ENCODE results near the gene CD68.
"Not testable (repeated sequence)": the region's sequence is repeated elsewhere in the genome, so short reads cannot be mapped to it uniquely, and the experiment has no call there.

CD68 gene

GRCh38 chr17:7615265-7615747, 35.9 kb downstream of the CD68 start:
- 17 to 29% methylated on average over 15 to 18 of the region's 28 CpGs for WGBS, 2 experiments (ENCODE audit: insufficient coverage in 2 of 2)
- Histone ChIP-seq H3K4me1 (ENCODE audit: control insufficient read depth, insufficient read depth, low read length, poor library complexity, severe bottlenecking) (peaks cover 5% of the 10 kb centered on the region), H3K9me3 (ENCODE audit: control insufficient read depth, low read length) (no peaks in the 10 kb centered on the region), H3K4me3 (ENCODE audit: extremely low read depth, insufficient read depth, low read length, poor library complexity, severe bottlenecking) (peak overlapping the region; percentile 31), H3K36me3 (ENCODE audit: control insufficient read depth, insufficient read depth, low read length) (peaks cover 17% of the 10 kb centered on the region), H3K27ac (ENCODE audit: low read depth, low read length, severe bottlenecking) (peak overlapping the region; percentile 91)

DNA sequence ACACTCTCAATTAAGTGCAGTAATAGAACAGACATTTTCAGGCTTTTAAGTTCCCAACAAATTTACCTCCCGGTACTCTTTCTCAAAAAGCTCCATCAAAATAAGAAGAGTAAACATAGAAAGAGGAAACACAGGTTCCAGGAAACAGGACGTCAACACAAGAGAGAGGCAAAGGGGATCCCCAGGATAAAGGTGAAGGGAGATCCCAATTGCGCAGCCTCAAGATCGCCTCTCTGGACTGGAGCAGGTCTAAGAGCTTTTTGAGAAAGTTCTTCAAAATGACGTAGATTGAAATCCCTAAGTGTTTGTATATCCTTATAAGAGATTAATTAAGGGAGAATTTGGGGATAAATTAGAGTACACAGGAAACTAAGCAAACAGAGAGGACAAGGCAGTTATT, 39.2 kb downstream of the CD68 start:
- Histone ChIP-seq H3K4me1 (ENCODE audit: control insufficient read depth, insufficient read depth, low read length, poor library complexity, severe bottlenecking) (no peaks in the 10 kb centered on the region), H3K4me3 (ENCODE audit: extremely low read depth, insufficient read depth, low read length, poor library complexity, severe bottlenecking) (no peak overlapping the region), H3K9me3 (ENCODE audit: control insufficient read depth, low read length) (no peaks in the 10 kb centered on the region), H3K36me3 (ENCODE audit: control insufficient read depth, insufficient read depth, low read length) (no peaks in the 10 kb centered on the region), H3K27ac (ENCODE audit: low read depth, low read length, severe bottlenecking) (no peak overlapping the region)
- WGBS, 2 experiments (ENCODE audit: insufficient coverage in 2 of 2), result 94 to 96% methylated on average over 4 of the region's 5 CpGs

DNA sequence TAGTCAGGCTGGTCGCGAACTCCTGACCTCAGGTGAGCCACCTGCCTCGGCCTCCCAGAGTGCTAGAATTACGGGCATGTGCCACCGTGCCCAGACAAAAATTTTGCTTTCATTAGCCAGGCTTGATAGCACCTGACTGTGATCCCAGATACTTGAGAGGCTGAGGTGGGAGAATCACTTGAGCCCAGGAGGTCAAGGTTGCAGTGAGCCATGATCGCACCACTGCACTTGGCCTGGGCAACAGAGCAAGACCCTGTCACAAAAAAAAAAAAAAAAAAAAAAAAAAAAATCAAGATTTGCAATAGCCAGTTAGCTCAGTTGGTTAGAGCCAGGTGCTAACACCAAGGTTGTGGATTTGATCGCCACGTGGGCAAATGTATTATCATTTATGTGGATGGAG, 41.4 kb downstream of the CD68 start:
- H3K27ac ChIP-seq (ENCODE audit: low read depth, low read length, severe bottlenecking), result no peak overlapping the region
- H3K36me3 ChIP-seq (ENCODE audit: control insufficient read depth, insufficient read depth, low read length), result peaks cover 4% of the 10 kb centered on the region
- H3K4me3 ChIP-seq (ENCODE audit: extremely low read depth, insufficient read depth, low read length, poor library complexity, severe bottlenecking), result no peak overlapping the region
- H3K4me1 ChIP-seq (ENCODE audit: control insufficient read depth, insufficient read depth, low read length, poor library complexity, severe bottlenecking), result no peaks in the 10 kb centered on the region
- no peaks in the 10 kb centered on the region for H3K9me3 ChIP-seq (ENCODE audit: control insufficient read depth, low read length)
- 86 to 93% methylated on average over 5 of the region's 8 CpGs for WGBS, 2 experiments (ENCODE audit: insufficient coverage in 2 of 2)

DNA sequence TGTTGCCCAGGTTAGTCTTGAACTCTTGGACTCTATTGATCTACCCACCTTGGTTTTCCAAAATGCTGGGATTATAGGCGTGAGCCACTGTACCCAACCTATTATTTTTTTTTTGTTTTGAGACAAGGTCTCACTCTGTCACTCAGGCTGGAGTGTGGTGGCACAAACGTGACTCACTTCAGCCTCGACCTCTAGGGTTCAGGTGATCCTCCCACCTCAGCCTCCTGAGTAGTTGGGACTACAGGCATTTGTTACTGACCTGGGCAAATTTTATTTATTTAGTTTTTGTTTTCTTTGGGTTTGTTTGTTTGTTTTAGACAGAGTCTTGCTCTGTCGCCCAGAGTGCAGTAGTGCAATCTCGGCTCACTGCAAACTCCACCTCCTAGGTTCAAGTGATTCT, 44.2 kb downstream of the CD68 start:
- Histone ChIP-seq H3K27ac (ENCODE audit: low read depth, low read length, severe bottlenecking) (no peak overlapping the region), H3K4me1 (ENCODE audit: control insufficient read depth, insufficient read depth, low read length, poor library complexity, severe bottlenecking) (peaks cover 5% of the 10 kb centered on the region), H3K36me3 (ENCODE audit: control insufficient read depth, insufficient read depth, low read length) (peaks cover 10% of the 10 kb centered on the region), H3K4me3 (ENCODE audit: extremely low read depth, insufficient read depth, low read length, poor library complexity, severe bottlenecking) (no peak overlapping the region), H3K9me3 (ENCODE audit: control insufficient read depth, low read length) (no peaks in the 10 kb centered on the region)
- 94% methylated on average over 2 to 5 of the region's 5 CpGs for WGBS, 2 experiments (ENCODE audit: insufficient coverage in 2 of 2)

DNA sequence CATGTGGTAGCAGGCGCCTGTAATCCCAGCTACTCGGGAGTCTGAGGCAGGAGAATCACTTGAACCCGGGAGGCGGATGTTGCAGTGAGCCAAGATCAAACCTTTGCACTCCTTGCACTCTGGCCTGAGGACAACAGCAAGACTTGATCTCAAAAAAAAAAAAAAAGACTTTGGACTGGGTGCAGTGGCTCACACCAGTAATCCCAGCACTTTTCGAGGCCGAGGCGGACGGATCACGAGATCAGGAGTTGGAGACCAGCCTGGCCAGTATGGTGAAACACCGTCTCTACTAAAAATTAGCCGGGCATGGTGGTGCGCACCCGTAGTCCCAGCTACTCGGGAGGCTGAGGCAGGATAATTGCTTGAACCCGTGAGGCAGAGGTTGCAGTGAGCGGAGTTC, 46.3 kb downstream of the CD68 start:
- not testable (repeated sequence) for H3K9me3 ChIP-seq (ENCODE audit: control insufficient read depth, low read length); H3K4me3 ChIP-seq (ENCODE audit: extremely low read depth, insufficient read depth, low read length, poor library complexity, severe bottlenecking); H3K4me1 ChIP-seq (ENCODE audit: control insufficient read depth, insufficient read depth, low read length, poor library complexity, severe bottlenecking); H3K36me3 ChIP-seq (ENCODE audit: control insufficient read depth, insufficient read depth, low read length); H3K27ac ChIP-seq (ENCODE audit: low read depth, low read length, severe bottlenecking)
- 96 to 98% methylated on average over 16 of the region's 16 CpGs for WGBS, 2 experiments (ENCODE audit: insufficient coverage in 2 of 2)

DNA sequence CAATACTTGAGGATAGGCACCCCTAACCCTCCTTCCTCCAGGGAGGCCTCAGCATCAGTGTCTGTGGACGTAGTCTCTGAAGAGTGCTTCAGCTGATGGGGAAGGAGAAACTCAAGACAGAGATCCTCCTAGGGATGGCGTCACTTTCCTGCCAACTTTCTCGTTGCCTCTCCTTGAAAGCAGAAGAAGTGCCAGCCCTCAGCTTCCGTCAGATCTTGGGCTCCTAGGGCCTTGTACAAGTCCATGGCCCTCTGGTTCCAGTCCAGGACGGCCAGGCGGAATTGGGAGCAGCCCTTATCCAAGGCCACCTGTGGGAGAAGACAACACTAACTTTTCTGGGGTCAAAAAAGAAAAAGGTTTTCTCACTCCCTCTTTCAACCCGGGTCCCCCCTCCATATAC, 46.9 kb downstream of the CD68 start:
- H3K4me1 ChIP-seq (ENCODE audit: control insufficient read depth, insufficient read depth, low read length, poor library complexity, severe bottlenecking), result peaks cover 5% of the 10 kb centered on the region

DNA sequence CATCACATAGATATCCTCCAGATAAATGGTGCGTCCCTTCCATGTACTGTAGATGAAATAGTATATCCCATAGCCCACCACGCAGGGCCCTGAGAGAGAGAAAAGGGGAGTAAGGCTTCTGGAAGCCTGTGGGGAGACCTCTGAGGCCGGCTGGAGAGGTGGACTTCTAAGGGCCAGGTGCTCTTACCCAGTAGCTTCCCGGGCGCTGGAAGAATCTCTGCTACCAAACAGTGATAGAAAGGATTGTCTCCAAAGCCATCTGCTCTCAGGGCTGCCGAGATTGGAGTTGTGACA, 47.5 kb downstream of the CD68 start:
- H3K36me3 ChIP-seq (ENCODE audit: control insufficient read depth, insufficient read depth, low read length), result peaks cover 10% of the 10 kb centered on the region
- peak overlapping the region; percentile 83 for H3K4me3 ChIP-seq (ENCODE audit: extremely low read depth, insufficient read depth, low read length, poor library complexity, severe bottlenecking)
- no peaks in the 10 kb centered on the region for H3K9me3 ChIP-seq (ENCODE audit: control insufficient read depth, low read length)
- H3K4me1 ChIP-seq (ENCODE audit: control insufficient read depth, insufficient read depth, low read length, poor library complexity, severe bottlenecking), result peaks cover 5% of the 10 kb centered on the region
- H3K27ac ChIP-seq (ENCODE audit: low read depth, low read length, severe bottlenecking), result peak overlapping the region; percentile 94
- WGBS, 2 experiments (ENCODE audit: insufficient coverage in 2 of 2), result 0 to 16% methylated on average over 1 to 4 of the region's 6 CpGs

More for the DNA sequence above, 46.9 kb downstream of the CD68 start:
- no peak overlapping the region for H3K27ac ChIP-seq (ENCODE audit: low read depth, low read length, severe bottlenecking)
- H3K36me3 ChIP-seq (ENCODE audit: control insufficient read depth, insufficient read depth, low read length), result peaks cover 10% of the 10 kb centered on the region
- H3K9me3 ChIP-seq (ENCODE audit: control insufficient read depth, low read length), result no peaks in the 10 kb centered on the region
- H3K4me3 ChIP-seq (ENCODE audit: extremely low read depth, insufficient read depth, low read length, poor library complexity, severe bottlenecking), result peak overlapping the region; percentile 83
- WGBS, 2 experiments (ENCODE audit: insufficient coverage in 2 of 2), result 93 to 100% methylated on average over 5 to 6 of the region's 7 CpGs

GRCh38 chr17:7627250-7628121, 48.0 kb downstream of the CD68 start, which contains the start of gene SAT2:
Gene SAT2 (minus strand): TSS chr17:7627821. CDS start chr17:7627635, 186 bp downstream.
- Histone ChIP-seq H3K9me3 (ENCODE audit: control insufficient read depth, low read length) (no peaks in the 10 kb centered on the region), H3K4me3 (ENCODE audit: extremely low read depth, insufficient read depth, low read length, poor library complexity, severe bottlenecking) (peak within 1 kb of the TSS; percentile 83), H3K4me1 (ENCODE audit: control insufficient read depth, insufficient read depth, low read length, poor library complexity, severe bottlenecking) (peaks cover 5% of the 10 kb centered on the region), H3K27ac (ENCODE audit: low read depth, low read length, severe bottlenecking) (peak within 1 kb of the TSS; percentile 94), H3K36me3 (ENCODE audit: control insufficient read depth, insufficient read depth, low read length) (peaks cover 10% of the 10 kb centered on the region)
- 0 to 2% methylated on average over 32 to 45 of the region's 54 CpGs for WGBS, 2 experiments (ENCODE audit: insufficient coverage in 2 of 2)

DNA sequence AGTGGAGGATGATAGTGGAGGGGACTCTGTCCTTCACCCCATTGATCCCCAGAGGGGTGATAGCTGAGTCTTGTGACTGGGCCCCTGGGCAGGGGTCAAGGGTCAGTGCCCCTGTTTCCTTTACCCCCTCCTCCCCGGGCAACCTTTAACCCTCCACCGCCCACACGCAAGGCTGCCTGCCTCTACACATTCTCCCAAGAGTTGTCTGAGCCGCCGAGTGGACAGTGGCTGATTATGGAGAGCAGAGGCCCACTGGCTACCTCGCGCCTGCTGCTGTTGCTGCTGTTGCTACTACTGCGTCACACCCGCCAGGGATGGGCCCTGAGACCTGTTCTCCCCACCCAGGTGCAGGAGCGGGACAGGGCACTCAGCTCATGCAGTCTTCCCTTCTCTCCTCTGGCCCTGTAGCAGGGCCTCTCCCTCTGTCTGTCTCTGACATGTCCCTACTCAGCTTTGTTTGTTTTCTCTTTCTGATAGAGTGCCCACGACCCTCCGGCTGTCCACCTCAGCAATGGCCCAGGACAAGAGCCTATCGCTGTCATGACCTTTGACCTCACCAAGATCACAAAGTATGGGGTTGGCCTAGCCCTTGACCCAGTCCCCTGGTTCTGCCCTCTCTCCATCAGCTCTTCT, 50.6 kb downstream of the CD68 start, which contains the start of gene SHBG:
Gene SHBG, plus strand, starts transcription at position 197 of the 633 bp plus-strand sequence. Its CDS starts 38 bp downstream, at position 235.
- H3K36me3 ChIP-seq (ENCODE audit: control insufficient read depth, insufficient read depth, low read length), result peaks cover 10% of the 10 kb centered on the region
- 88 to 90% methylated on average over 9 to 10 of the region's 13 CpGs for WGBS, 2 experiments (ENCODE audit: insufficient coverage in 2 of 2)
- peaks cover 10% of the 10 kb centered on the region for H3K4me1 ChIP-seq (ENCODE audit: control insufficient read depth, insufficient read depth, low read length, poor library complexity, severe bottlenecking)
- no peak within 1 kb of the TSS for H3K27ac ChIP-seq (ENCODE audit: low read depth, low read length, severe bottlenecking)
- H3K4me3 ChIP-seq (ENCODE audit: extremely low read depth, insufficient read depth, low read length, poor library complexity, severe bottlenecking), result no peak within 1 kb of the TSS
- H3K9me3 ChIP-seq (ENCODE audit: control insufficient read depth, low read length), result no peaks in the 10 kb centered on the region

Data from mesodermal cell (in vitro differentiated cells).